K562 (cell line): Measurements from ENCODE around the gene VARS1. TPM values are rescaled to one million over a fixed set of nuclear protein-coding genes. Genes with fewer than 3 reads are reported as not detected.
A peak's percentile ranks its signal among the peaks of the same experiment; 100 is the strongest.

ENCODE experiments used
- ATF6 ChIP-seq: sonication (generic); formaldehyde crosslinking; IDR thresholded peaks from 2 replicates; pipeline ENCODE4 v1.4.0; 2020; ENCODE audit warnings: mild to moderate bottlenecking, missing genetic modification reagents
- BRCA1 ChIP-seq, 2 experiments: fragments of 450-650 bp in 1 of 2; sonication (generic) in 1 of 2; formaldehyde crosslinking in 1 of 2; IDR thresholded peaks; 2 replicates each; pipeline versions ENCODE4 v1.5.0 to v1.6.1; 2017 to 2020; ENCODE audit warnings: mild to moderate bottlenecking in 1 of 2, missing genetic modification reagents in 1 of 2
- ELK1 ChIP-seq: sonication (generic); formaldehyde crosslinking; IDR thresholded peaks from 2 replicates; pipeline ENCODE4 v1.8.1; 2022; ENCODE audit warnings: missing genetic modification reagents
- FOXJ2 ChIP-seq: fragments of 200-800 bp; sonication (Bioruptor generic); IDR thresholded peaks from 2 replicates; pipeline ENCODE4 v1.6.1; 2016; ENCODE audit warnings: missing genetic modification characterization, missing compliant biosample characterization
- TFAP4 ChIP-seq: sonication (generic); formaldehyde crosslinking; IDR thresholded peaks from 2 replicates; pipeline ENCODE4 v1.8.0; 2022; ENCODE audit warnings: missing genetic modification reagents, mild to moderate bottlenecking, moderate library complexity, borderline replicate concordance
- THAP12 ChIP-seq: fragments of 250-450 bp; sonication (Bioruptor Pico); IDR thresholded peaks from 2 replicates; pipeline ENCODE4 v1.9.0; 2021; ENCODE audit warnings: mild to moderate bottlenecking, inconsistent platforms
- XRCC3 ChIP-seq: fragments of 450-650 bp; IDR thresholded peaks from 2 replicates; pipeline ENCODE4 v1.6.1; 2017; ENCODE audit warnings: mild to moderate bottlenecking, moderate library complexity
- ZBTB2 ChIP-seq: fragments of 450-650 bp; IDR thresholded peaks from 2 replicates; pipeline ENCODE4 v1.6.1; 2016; ENCODE audit warnings: antibody characterized with exemption
- ZNF507 ChIP-seq: conservative IDR thresholded peaks from 2 replicates; pipeline ENCODE4 v1.6.1; 2017; ENCODE audit warnings: missing genetic modification characterization, missing compliant biosample characterization
- polyA plus RNA-seq, 8 experiments: library from polyadenylated mRNA; depleted of rRNA in 4 of 8; stranded (reverse) in 5 of 8; unstranded in 3 of 8; fragments of >200 nt; fragmentation: Nextera tagmentation in 2 of 8; fragmentation: Illumina TruSeq in 1 of 8; extraction: Ambion mirVana in 2 of 8; extraction: Trizol in 1 of 8; gene quantifications; 2 replicates each; pipeline versions ENCODE4 v1.2.1 to v1.2.3, GENCODE V29; 2011 to 2014; ENCODE audit warnings: inconsistent platforms in 1 of 8, missing spikeins in 1 of 8
- total RNA-seq, 7 experiments: library from RNA; depleted of rRNA in 6 of 7; stranded (reverse); fragments of >200 nt in 6 of 7; fragmentation: Illumina TruSeq in 2 of 7; extraction: Trizol in 2 of 7; gene quantifications; 2 replicates each; pipeline versions ENCODE4 v1.2.1 to v1.2.3, GENCODE V29; 2011 to 2021; ENCODE audit warnings: low replicate concordance in 1 of 7

VARS1 gene
- total and polyA plus RNA-seq, 9 of the 15 experiments (the other 6 are each of a cell fraction or from before 2014, with no cell fraction given) = 2.9 to 488 (median 130) TPM

- no peak for TF ChIP-seq ATF6 (CRISPR knock-in tag)
- no peak for TF ChIP-seq ZNF507 (tag)
- peak; percentile 27; the same call in 1 of the 2 replicates for TF ChIP-seq ZBTB2
- TF ChIP-seq XRCC3 = no peak
- TF ChIP-seq TFAP4 (CRISPR knock-in tag) = peak; percentile 83
- peak; percentile 97 for TF ChIP-seq THAP12
- no peak for TF ChIP-seq BRCA1 (IDR thresholded peaks at IDR 0.05)
- no peak for TF ChIP-seq BRCA1 (CRISPR knock-in tag; IDR thresholded peaks at IDR 0.05)
- peak; percentile 43; the same call in 1 of the 2 replicates for TF ChIP-seq FOXJ2 (tag)
- TF ChIP-seq ELK1 (CRISPR knock-in tag) = no peak
Measured at GRCh38 chr6:31815025-31815838, 19.7 kb upstream of the VARS1 start, which contains the start of the genes HSPA1A and HSPA1L (continued).
